AG10803 (cell line): ENCODE results near the gene FRMPD1.

Experiments
- DNase-seq: peaks from one replicate; pipeline ENCODE4 v3.0.0; 2010; ENCODE audit warnings: low read depth
- H3K4me3 ChIP-seq: 2 replicates; pipeline ENCODE4 v1.5.1; 2011; ENCODE audit warnings: mild to moderate bottlenecking, low read length, control low read depth
- TF ChIP-seq, protein P1 (sequence below): conservative IDR thresholded peaks from 2 replicates; pipeline ENCODE4 v1.5.1; 2011; ENCODE audit warnings: mild to moderate bottlenecking, low read length, control low read depth, inconsistent platforms

FRMPD1 gene

DNA sequence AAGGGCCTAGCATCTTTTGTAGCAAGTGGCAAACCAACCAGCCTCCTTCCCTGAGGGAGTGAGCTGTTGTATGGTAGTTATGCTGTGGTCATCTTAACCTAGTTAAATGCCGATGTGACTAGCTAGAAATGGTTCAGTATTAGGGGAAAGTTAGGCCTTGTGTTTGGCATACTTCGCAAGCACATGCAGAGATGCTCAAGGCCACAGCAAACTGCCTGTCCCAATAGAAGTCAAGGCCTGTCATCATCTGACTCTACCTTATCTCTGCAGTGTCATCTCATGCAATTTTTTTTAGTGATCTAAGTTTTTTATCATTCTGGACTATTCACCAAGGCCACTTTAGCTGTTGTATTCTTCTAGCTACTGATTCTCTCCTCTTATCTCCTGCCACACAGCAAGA, 139.3 kb downstream of the FRMPD1 start:
- DNase-seq: no peak
- no peak overlapping the region for H3K4me3 ChIP-seq
- TF ChIP-seq, protein P1, sequence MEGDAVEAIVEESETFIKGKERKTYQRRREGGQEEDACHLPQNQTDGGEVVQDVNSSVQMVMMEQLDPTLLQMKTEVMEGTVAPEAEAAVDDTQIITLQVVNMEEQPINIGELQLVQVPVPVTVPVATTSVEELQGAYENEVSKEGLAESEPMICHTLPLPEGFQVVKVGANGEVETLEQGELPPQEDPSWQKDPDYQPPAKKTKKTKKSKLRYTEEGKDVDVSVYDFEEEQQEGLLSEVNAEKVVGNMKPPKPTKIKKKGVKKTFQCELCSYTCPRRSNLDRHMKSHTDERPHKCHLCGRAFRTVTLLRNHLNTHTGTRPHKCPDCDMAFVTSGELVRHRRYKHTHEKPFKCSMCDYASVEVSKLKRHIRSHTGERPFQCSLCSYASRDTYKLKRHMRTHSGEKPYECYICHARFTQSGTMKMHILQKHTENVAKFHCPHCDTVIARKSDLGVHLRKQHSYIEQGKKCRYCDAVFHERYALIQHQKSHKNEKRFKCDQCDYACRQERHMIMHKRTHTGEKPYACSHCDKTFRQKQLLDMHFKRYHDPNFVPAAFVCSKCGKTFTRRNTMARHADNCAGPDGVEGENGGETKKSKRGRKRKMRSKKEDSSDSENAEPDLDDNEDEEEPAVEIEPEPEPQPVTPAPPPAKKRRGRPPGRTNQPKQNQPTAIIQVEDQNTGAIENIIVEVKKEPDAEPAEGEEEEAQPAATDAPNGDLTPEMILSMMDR: no peak

DNA sequence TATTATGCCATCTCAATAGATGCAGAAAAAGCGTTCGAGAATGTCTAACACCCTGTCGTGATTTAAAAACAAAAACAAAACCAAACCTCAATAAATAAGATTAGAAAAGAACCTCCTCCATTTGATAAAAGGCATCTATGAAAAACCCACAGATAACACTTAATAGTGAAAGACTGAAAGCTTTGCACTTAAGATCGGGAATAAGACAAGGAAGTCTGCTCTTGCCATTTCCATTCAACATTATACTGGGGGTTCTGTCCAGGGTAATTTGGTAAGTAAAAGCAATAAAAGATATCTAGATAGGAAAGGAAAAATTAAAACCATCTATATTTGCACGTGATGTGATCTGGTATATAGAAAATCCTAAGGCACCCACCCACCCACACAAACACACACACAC, 141.4 kb downstream of the FRMPD1 start:
- TF ChIP-seq, protein P1: no peak
- H3K4me3 ChIP-seq: no peak overlapping the region
- no peak for DNase-seq

DNA sequence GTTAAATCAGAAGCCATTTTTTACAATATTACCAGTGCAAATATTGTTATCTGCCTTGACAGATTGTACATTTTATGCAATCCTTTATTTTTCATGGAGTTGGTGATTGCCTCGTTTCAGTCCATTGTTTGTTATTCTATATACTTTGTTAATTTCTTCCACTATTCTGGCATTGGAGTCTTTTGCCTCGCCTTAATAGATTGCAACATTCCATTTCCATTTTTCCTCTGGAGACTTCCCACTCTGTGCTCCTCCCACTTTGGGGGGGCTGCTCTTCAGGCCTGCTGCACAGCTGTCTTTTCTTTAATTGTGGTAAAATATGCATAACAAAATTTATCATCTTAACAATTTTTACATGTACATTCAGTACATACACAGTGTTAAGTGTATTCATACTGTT, 145.5 kb downstream of the FRMPD1 start:
- TF ChIP-seq, protein P1: no peak
- no peak overlapping the region for H3K4me3 ChIP-seq
- no peak for DNase-seq
